ENCODE data around the gene MYH6.

Gene MYH6

GRCh38 chr14:23353433-23353780, 54.7 kb downstream of the MYH6 start:
- FAIRE-seq: no peak

- no peak for FAIRE-seq
Measured at GRCh38 chr14:23352506-23353432, 55.3 kb downstream of the MYH6 start, which contains the start of gene SLC22A17. Gene SLC22A17 (minus strand): TSS chr14:23352887.

- FAIRE-seq: no peak
Measured at GRCh38 chr14:23351681-23352505, 56.2 kb downstream of the MYH6 start.

GRCh38 chr14:23349156-23349845, 58.8 kb downstream of the MYH6 start:
- FAIRE-seq: no peak

- FAIRE-seq: no peak
Measured at GRCh38 chr14:23348297-23348655, 59.8 kb downstream of the MYH6 start.

GRCh38 chr14:23347406-23348296, 60.4 kb downstream of the MYH6 start:
- no peak for FAIRE-seq

- no peak for FAIRE-seq
Measured at GRCh38 chr14:23346693-23347405, 61.2 kb downstream of the MYH6 start.

GRCh38 chr14:23345987-23346692, 61.9 kb downstream of the MYH6 start:
- FAIRE-seq: no peak

- no peak for FAIRE-seq
Measured at GRCh38 chr14:23344481-23344880, 63.6 kb downstream of the MYH6 start.

- no peak for FAIRE-seq
Measured at GRCh38 chr14:23339506-23340268, 68.4 kb downstream of the MYH6 start.

- FAIRE-seq: no peak
Measured at GRCh38 chr14:23335623-23336022, 72.5 kb downstream of the MYH6 start.

All from G401.6 (cell line).